ENCODE results near the gene LRRC19.

The LRRC19 gene

GRCh38 chr9:26955222-26955903, 50.1 kb downstream of the LRRC19 start:
- no peak for DNase-seq

- no peak for DNase-seq
These were observed 51.4 kb downstream of the LRRC19 start for GRCh38 chr9:26954050-26954508.

- DNase-seq, result no peak
These were observed 53.7 kb downstream of the LRRC19 start for GRCh38 chr9:26951794-26952193.

GRCh38 chr9:26950521-26950920, 55.0 kb downstream of the LRRC19 start:
- DNase-seq, result no peak

- no peak for DNase-seq
These were observed 55.8 kb downstream of the LRRC19 start for GRCh38 chr9:26949637-26950069.

- peak in 2 of 4 experiments; percentile 4 for DNase-seq
These were observed 57.7 kb downstream of the LRRC19 start for GRCh38 chr9:26947736-26948135.

GRCh38 chr9:26946753-26947727, 58.4 kb downstream of the LRRC19 start, which contains the start of gene PLAA:
Gene PLAA, minus strand, starts transcription at chr9:26947242. Its CDS starts 197 bp downstream, at chr9:26947045.
- DNase-seq, result peak; percentile 68 to 74 (median 72)

GRCh38 chr9:26945591-26945990, 59.9 kb downstream of the LRRC19 start:
- DNase-seq, result no peak

Data from activated CD4-positive, CD25-positive, alpha-beta regulatory T cell (primary cell).